CD8-positive, alpha-beta memory T cell (primary cell): ENCODE data around the gene AP1M2. TPM values are rescaled to one million over a fixed set of nuclear protein-coding genes. Genes with fewer than 3 reads are reported as not detected.

ENCODE experiments used
- CTCF ChIA-PET: fragments of 350-600 bp; sonication (Branson Sonifier 250); formaldehyde crosslinking; loops from one replicate; lab custom pipeline; 2021; ENCODE audit warnings: antibody characterized with exemption; lab: Charles Lee
- POLR2A ChIA-PET: fragments of 350-600 bp; sonication (Branson Sonifier 250); formaldehyde crosslinking; loops from one replicate; lab custom pipeline; 2021; ENCODE audit warnings: antibody characterized with exemption; lab: Charles Lee
- DNase-seq, 5 donors: peaks; one replicate each; pipeline versions ENCODE4 v3.0.0 to v3.0.0-alpha.2; 2020 to 2022; ENCODE audit warnings: mixed read lengths in 1 of 5
- H3K27ac ChIP-seq: one replicate; pipeline ENCODE4 v1.7.0; 2013; ENCODE audit warnings: low read depth, mild to moderate bottlenecking, low read length, moderate library complexity
- H3K27me3 ChIP-seq: 2 replicates; pipeline ENCODE4 v1.7.0; 2013; ENCODE audit warnings: low read length, mild to moderate bottlenecking; ENCODE audit not compliant: insufficient read depth, poor library complexity, severe bottlenecking
- H3K36me3 ChIP-seq: 2 replicates; pipeline ENCODE4 v1.7.0; 2013; ENCODE audit warnings: mild to moderate bottlenecking, low read length, moderate library complexity; ENCODE audit not compliant: insufficient read depth
- H3K4me1 ChIP-seq: 2 replicates; pipeline ENCODE4 v1.7.0; 2013; ENCODE audit warnings: mild to moderate bottlenecking, low read length, moderate library complexity; ENCODE audit not compliant: insufficient read depth
- H3K4me3 ChIP-seq: 2 replicates; pipeline ENCODE4 v1.7.0; 2013; ENCODE audit warnings: mild to moderate bottlenecking, low read length
- H3K9me3 ChIP-seq: 2 replicates; pipeline ENCODE4 v1.7.0; 2013; ENCODE audit warnings: mild to moderate bottlenecking, low read length
- H3K27ac Mint-ChIP-seq, 8 donors: one replicate each; pipeline ENCODE4 v1.8.0; 2020 to 2021; ENCODE audit warnings: mixed read lengths in 8 of 8, mild to moderate bottlenecking in 6 of 8, inconsistent platforms in 3 of 8, moderate library complexity in 3 of 8
- H3K27me3 Mint-ChIP-seq, 2 donors: one replicate each; pipeline ENCODE4 v1.8.0; 2020 to 2021; ENCODE audit warnings: mixed read lengths in 2 of 2, mild to moderate bottlenecking in 1 of 2, moderate library complexity in 1 of 2
- H3K36me3 Mint-ChIP-seq, 3 donors: one replicate each; pipeline ENCODE4 v1.8.0; 2020 to 2021; ENCODE audit warnings: mixed read lengths in 3 of 3, inconsistent platforms in 1 of 3, mild to moderate bottlenecking in 1 of 3
- H3K4me1 Mint-ChIP-seq, 3 donors: one replicate each; pipeline ENCODE4 v1.8.0; 2020 to 2021; ENCODE audit warnings: mixed read lengths in 3 of 3, inconsistent platforms in 1 of 3, mild to moderate bottlenecking in 1 of 3
- H3K4me3 Mint-ChIP-seq, 7 donors: one replicate each; pipeline ENCODE4 v1.8.0; 2020 to 2021; ENCODE audit warnings: mixed read lengths in 7 of 7, mild to moderate bottlenecking in 6 of 7, moderate library complexity in 4 of 7, inconsistent platforms in 2 of 7
- H3K9me3 Mint-ChIP-seq, 5 donors: one replicate each; pipeline ENCODE4 v1.8.0; 2020 to 2022; ENCODE audit warnings: mixed read lengths in 5 of 5, mild to moderate bottlenecking in 3 of 5, moderate library complexity in 2 of 5, inconsistent platforms in 1 of 5
- polyA plus RNA-seq: library from polyadenylated mRNA; unstranded; fragments of 300-500 nt; fragmentation: Illumina TruSeq; gene quantifications from one replicate; pipeline ENCODE4 v1.2.3, GENCODE V29; 2021
- total RNA-seq, 2 experiments: library from RNA; stranded (reverse); gene quantifications; one replicate each; pipeline ENCODE4 v1.2.3, GENCODE V29; 2021

Gene AP1M2
- total and polyA plus RNA-seq, 3 experiments from 2014 or later = not detected

GRCh38 chr19:10568062-10568825, 18.9 kb downstream of the AP1M2 start:
- H3K27me3 ChIP-seq = no peaks in the 10 kb centered on the region
- H3K4me1 ChIP-seq = peaks cover 43% of the 10 kb centered on the region
- H3K27ac Mint-ChIP-seq = peak overlapping the region; percentile 91 to 100 (median 98)
- peaks cover 5% of the 10 kb centered on the region for H3K36me3 ChIP-seq
- CTCF ChIA-PET = interaction anchor here (1.0 to 8.4 kb wide), 11 partner anchors 13 to 266 kb away, joined by 3 to 63 read pairs (median 4); partner anchors contain the start of gene CDC37
- H3K4me3 Mint-ChIP-seq = peak overlapping the region; percentile 86 to 99 (median 97)
- H3K4me3 ChIP-seq = peak overlapping the region; percentile 96
- POLR2A ChIA-PET = interaction anchor here (0.5 to 2.9 kb wide), 7 partner anchors 12 to 235 kb away, joined by 3 to 23 read pairs (median 3); no protein-coding TSS in a partner anchor
- DNase-seq = peak in 1 of 5 donors; percentile 81
- H3K4me1 Mint-ChIP-seq = peaks cover 41 to 55% (median 48%) of the 10 kb centered on the region in 3 donors
- H3K27ac ChIP-seq = peak overlapping the region; percentile 65
- peaks cover 0 to 7% of the 10 kb centered on the region in 2 donors for H3K27me3 Mint-ChIP-seq
- H3K9me3 ChIP-seq = no peaks in the 10 kb centered on the region
- no peaks in the 10 kb centered on the region for H3K9me3 Mint-ChIP-seq
- peaks cover 0 to 26% (median 5%) of the 10 kb centered on the region in 3 donors for H3K36me3 Mint-ChIP-seq

- no peaks in the 10 kb centered on the region for H3K9me3 ChIP-seq
- H3K4me1 Mint-ChIP-seq = peaks cover 42 to 56% (median 48%) of the 10 kb centered on the region in 3 donors
- H3K36me3 ChIP-seq = peaks cover 6% of the 10 kb centered on the region
- peak overlapping the region; percentile 65 for H3K27ac ChIP-seq
- peaks cover 0 to 28% (median 5%) of the 10 kb centered on the region in 3 donors for H3K36me3 Mint-ChIP-seq
- H3K27ac Mint-ChIP-seq = peak overlapping the region; percentile 91 to 100 (median 98)
- DNase-seq = no peak
- POLR2A ChIA-PET = interaction anchor here (0.6 to 2.9 kb wide), 8 partner anchors 11 to 192 kb away, joined by 3 to 23 read pairs (median 7); partner anchors contain the start of genes KEAP1 and S1PR5
- H3K4me3 ChIP-seq = peak overlapping the region; percentile 96
- peak overlapping the region; percentile 86 to 99 (median 97) for H3K4me3 Mint-ChIP-seq
- H3K27me3 ChIP-seq = no peaks in the 10 kb centered on the region
- H3K27me3 Mint-ChIP-seq = peaks cover 0 to 7% of the 10 kb centered on the region in 2 donors
- CTCF ChIA-PET = interaction anchor here (1.0 to 8.4 kb wide), 11 partner anchors 14 to 267 kb away, joined by 3 to 63 read pairs (median 4); partner anchors contain the start of gene CDC37
- H3K4me1 ChIP-seq = peaks cover 43% of the 10 kb centered on the region
- no peaks in the 10 kb centered on the region for H3K9me3 Mint-ChIP-seq
These were observed 19.5 kb downstream of the AP1M2 start for GRCh38 chr19:10567656-10568055.

GRCh38 chr19:10566658-10567410, 20.3 kb downstream of the AP1M2 start:
- H3K9me3 ChIP-seq = no peaks in the 10 kb centered on the region
- H3K4me1 ChIP-seq = peaks cover 36% of the 10 kb centered on the region
- ChIA-PET POLR2A (interaction anchor here (0.5 to 2.9 kb wide), 14 partner anchors 12 to 138 kb away, joined by 3 to 27 read pairs (median 6); partner anchors contain the start of genes KEAP1 and S1PR5), CTCF (interaction anchor here (1.0 to 8.4 kb wide), 14 partner anchors 13 to 163 kb away, joined by 3 to 63 read pairs (median 4); partner anchors contain the start of gene CDC37)
- Mint-ChIP-seq H3K4me3 (peak overlapping the region; percentile 86 to 99 (median 97)), H3K27me3 (peaks cover 0 to 7% of the 10 kb centered on the region in 2 donors), H3K27ac (peak overlapping the region; percentile 96 to 100 (median 98)), H3K9me3 (no peaks in the 10 kb centered on the region), H3K4me1 (peaks cover 37 to 52% (median 41%) of the 10 kb centered on the region in 3 donors), H3K36me3 (peaks cover 0 to 32% (median 5%) of the 10 kb centered on the region in 3 donors)
- peaks cover 10% of the 10 kb centered on the region for H3K36me3 ChIP-seq
- H3K4me3 ChIP-seq = peak overlapping the region; percentile 96
- H3K27me3 ChIP-seq = no peaks in the 10 kb centered on the region
- peak; percentile 51 to 87 (median 80) for DNase-seq
- peak overlapping the region; percentile 65 for H3K27ac ChIP-seq

- no peak for DNase-seq
- Mint-ChIP-seq H3K27ac (peak overlapping the region; percentile 96 to 100 (median 98)), H3K9me3 (no peaks in the 10 kb centered on the region), H3K36me3 (peaks cover 0 to 37% (median 5%) of the 10 kb centered on the region in 3 donors), H3K27me3 (peaks cover 0 to 7% of the 10 kb centered on the region in 2 donors), H3K4me3 (peak overlapping the region; percentile 86 to 99 (median 97)), H3K4me1 (peaks cover 37 to 56% (median 41%) of the 10 kb centered on the region in 3 donors)
- ChIA-PET CTCF (interaction anchor here (0.9 to 8.4 kb wide), 7 partner anchors 13 to 82 kb away, joined by 3 to 63 read pairs (median 3); no protein-coding TSS in a partner anchor), POLR2A (interaction anchor here (0.6 to 2.1 kb wide), 12 partner anchors 12 to 194 kb away, joined by 3 to 27 read pairs (median 5); partner anchors contain the start of genes KEAP1 and S1PR5)
- no peaks in the 10 kb centered on the region for H3K9me3 ChIP-seq
- H3K36me3 ChIP-seq = peaks cover 10% of the 10 kb centered on the region
- no peaks in the 10 kb centered on the region for H3K27me3 ChIP-seq
- peak overlapping the region; percentile 65 for H3K27ac ChIP-seq
- H3K4me3 ChIP-seq = peak overlapping the region; percentile 96
- peaks cover 36% of the 10 kb centered on the region for H3K4me1 ChIP-seq
These were observed 20.8 kb downstream of the AP1M2 start for GRCh38 chr19:10566408-10566657.

GRCh38 chr19:10565567-10566407, 21.3 kb downstream of the AP1M2 start, which contains the start of gene KRI1:
KRI1 (minus strand) TSS chr19:10566010; CDS start chr19:10565999, 11 bp downstream.
- peaks cover 36% of the 10 kb centered on the region for H3K4me1 ChIP-seq

GRCh38 chr19:10565028-10565566, 22.0 kb downstream of the AP1M2 start:
- peaks cover 35 to 54% (median 41%) of the 10 kb centered on the region in 3 donors for H3K4me1 Mint-ChIP-seq
- ChIA-PET POLR2A (interaction anchor here (1.2 to 1.8 kb wide), 2 partner anchors 11 to 38 kb away, joined by 5 to 27 read pairs; no protein-coding TSS in a partner anchor), CTCF (interaction anchor here (1.4 to 8.4 kb wide), 3 partner anchors 12 to 81 kb away, joined by 3 to 63 read pairs (median 4); no protein-coding TSS in a partner anchor)
- peaks cover 16% of the 10 kb centered on the region for H3K36me3 ChIP-seq
- peaks cover 3 to 50% (median 9%) of the 10 kb centered on the region in 3 donors for H3K36me3 Mint-ChIP-seq
- H3K27me3 ChIP-seq = no peaks in the 10 kb centered on the region
- peak overlapping the region; percentile 83 to 100 (median 98) for H3K27ac Mint-ChIP-seq
- peak overlapping the region; percentile 80 for H3K4me3 ChIP-seq
- peak overlapping the region; percentile 86 to 99 (median 97) for H3K4me3 Mint-ChIP-seq
- H3K9me3 Mint-ChIP-seq = no peaks in the 10 kb centered on the region
- peaks cover 36% of the 10 kb centered on the region for H3K4me1 ChIP-seq
- no peaks in the 10 kb centered on the region for H3K9me3 ChIP-seq
- DNase-seq = peak in 4 of 5 donors; percentile 41 to 67 (median 51)
- peaks cover 0 to 7% of the 10 kb centered on the region in 2 donors for H3K27me3 Mint-ChIP-seq
- H3K27ac ChIP-seq = peak overlapping the region; percentile 82

More at GRCh38 chr19:10565567-10566407, 21.3 kb downstream of the AP1M2 start, which contains the start of gene KRI1:
- Mint-ChIP-seq H3K27ac (peak within 1 kb of the TSS; percentile 97 to 100 (median 98)), H3K4me1 (peaks cover 37 to 56% (median 41%) of the 10 kb centered on the region in 3 donors), H3K9me3 (no peaks in the 10 kb centered on the region), H3K36me3 (peaks cover 0 to 43% (median 5%) of the 10 kb centered on the region in 3 donors), H3K27me3 (peaks cover 0 to 7% of the 10 kb centered on the region in 2 donors), H3K4me3 (peak within 1 kb of the TSS; percentile 86 to 99 (median 97))
- ChIA-PET CTCF (interaction anchor here (0.7 to 8.4 kb wide), 9 partner anchors 12 to 205 kb away, joined by 3 to 63 read pairs (median 3); no protein-coding TSS in a partner anchor), POLR2A (interaction anchor here (0.6 to 2.1 kb wide), 10 partner anchors 11 to 194 kb away, joined by 3 to 27 read pairs (median 5); partner anchors contain the start of genes KEAP1 and S1PR5)
- Histone ChIP-seq H3K36me3 (peaks cover 10% of the 10 kb centered on the region), H3K27me3 (no peaks in the 10 kb centered on the region), H3K4me3 (peak within 1 kb of the TSS; percentile 96), H3K27ac (peak within 1 kb of the TSS; percentile 82), H3K9me3 (no peaks in the 10 kb centered on the region)
- peak; percentile 98 to 99 (median 99) for DNase-seq
